ENCODE results near the gene FHOD1. TPM values are rescaled to one million over a fixed set of nuclear protein-coding genes. Genes with fewer than 3 reads are reported as not detected.
A peak's percentile ranks its signal among the peaks of the same experiment; 100 is the strongest.

Gene FHOD1
- total RNA-seq, 3 donors from 2014 or later = 30.7 to 36.5 (median 34.1) TPM

GRCh38 chr16:67192781-67193361 lies 54.4 kb downstream of the FHOD1 start:
- Histone ChIP-seq H3K4me3 (peak overlapping the region; percentile 93), H3K9me3 (no peaks in the 10 kb centered on the region), H3K36me3 (ENCODE audit: low read depth) (peaks cover 14% of the 10 kb centered on the region), H3K4me1 (ENCODE audit: low read depth) (peaks cover 27% of the 10 kb centered on the region)
- DNase-seq (no peak), ATAC-seq (no peak)
- TF ChIP-seq, protein P1, sequence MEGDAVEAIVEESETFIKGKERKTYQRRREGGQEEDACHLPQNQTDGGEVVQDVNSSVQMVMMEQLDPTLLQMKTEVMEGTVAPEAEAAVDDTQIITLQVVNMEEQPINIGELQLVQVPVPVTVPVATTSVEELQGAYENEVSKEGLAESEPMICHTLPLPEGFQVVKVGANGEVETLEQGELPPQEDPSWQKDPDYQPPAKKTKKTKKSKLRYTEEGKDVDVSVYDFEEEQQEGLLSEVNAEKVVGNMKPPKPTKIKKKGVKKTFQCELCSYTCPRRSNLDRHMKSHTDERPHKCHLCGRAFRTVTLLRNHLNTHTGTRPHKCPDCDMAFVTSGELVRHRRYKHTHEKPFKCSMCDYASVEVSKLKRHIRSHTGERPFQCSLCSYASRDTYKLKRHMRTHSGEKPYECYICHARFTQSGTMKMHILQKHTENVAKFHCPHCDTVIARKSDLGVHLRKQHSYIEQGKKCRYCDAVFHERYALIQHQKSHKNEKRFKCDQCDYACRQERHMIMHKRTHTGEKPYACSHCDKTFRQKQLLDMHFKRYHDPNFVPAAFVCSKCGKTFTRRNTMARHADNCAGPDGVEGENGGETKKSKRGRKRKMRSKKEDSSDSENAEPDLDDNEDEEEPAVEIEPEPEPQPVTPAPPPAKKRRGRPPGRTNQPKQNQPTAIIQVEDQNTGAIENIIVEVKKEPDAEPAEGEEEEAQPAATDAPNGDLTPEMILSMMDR (IDR thresholded peaks at IDR 0.05) = no peak
- intact Hi-C loops (cut with DNase I, micrococcal nuclease) = no loop called here

- intact Hi-C loops (cut with DNase I, micrococcal nuclease) = no loop called here
Observed at GRCh38 chr16:67191995-67192681, 55.1 kb downstream of the FHOD1 start, which contains the start of gene E2F4. TSS of gene E2F4 (plus strand) at chr16:67192155. CDS start at chr16:67192228, 73 bp downstream.

DNA sequence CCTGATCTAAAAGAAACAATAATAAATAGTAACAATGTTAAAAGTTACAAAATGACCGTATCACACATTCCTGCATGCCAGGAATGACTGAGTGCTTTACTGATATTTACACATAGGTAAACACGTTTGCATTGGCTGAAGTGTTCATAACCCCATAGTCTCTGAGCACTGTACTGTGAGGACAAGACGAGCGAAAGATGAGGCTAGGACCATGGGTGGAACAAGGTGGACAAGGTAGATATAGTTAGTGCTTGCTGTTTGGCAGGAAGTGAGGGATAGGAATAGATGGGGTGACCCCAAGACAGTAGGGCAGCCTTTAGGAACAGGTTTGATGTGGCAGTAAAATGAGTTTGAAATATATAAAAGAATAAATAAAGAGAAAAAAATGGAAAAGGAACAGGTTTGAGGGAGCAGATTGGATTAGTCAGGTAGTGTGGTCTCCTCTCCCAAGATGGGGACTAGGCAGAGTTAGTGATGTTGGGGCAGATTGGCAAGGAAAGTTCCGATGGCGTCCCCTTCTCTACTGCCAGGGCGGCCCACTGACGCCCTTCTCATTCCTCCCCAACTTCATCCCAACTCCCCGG lies 55.8 kb downstream of the FHOD1 start:
- Histone ChIP-seq H3K36me3 (ENCODE audit: low read depth) (peaks cover 7% of the 10 kb centered on the region), H3K4me3 (peak overlapping the region; percentile 93), H3K4me1 (ENCODE audit: low read depth) (peaks cover 24% of the 10 kb centered on the region), H3K9me3 (no peaks in the 10 kb centered on the region)
- ATAC-seq (no peak), DNase-seq (no peak)
- intact Hi-C loops (cut with DNase I, micrococcal nuclease) = no loop called here
- TF ChIP-seq, protein P1 (IDR thresholded peaks at IDR 0.05) = no peak

More at GRCh38 chr16:67191995-67192681, 55.1 kb downstream of the FHOD1 start, which contains the start of gene E2F4:
- Histone ChIP-seq H3K36me3 (ENCODE audit: low read depth) (peaks cover 8% of the 10 kb centered on the region), H3K9me3 (no peaks in the 10 kb centered on the region), H3K4me1 (ENCODE audit: low read depth) (peaks cover 24% of the 10 kb centered on the region), H3K4me3 (peak within 1 kb of the TSS; percentile 93)
- DNase-seq (peak; percentile 91 to 94 (median 94)), ATAC-seq (peak; percentile 97)
- TF ChIP-seq, protein P1 (IDR thresholded peaks at IDR 0.05) = no peak

DNA sequence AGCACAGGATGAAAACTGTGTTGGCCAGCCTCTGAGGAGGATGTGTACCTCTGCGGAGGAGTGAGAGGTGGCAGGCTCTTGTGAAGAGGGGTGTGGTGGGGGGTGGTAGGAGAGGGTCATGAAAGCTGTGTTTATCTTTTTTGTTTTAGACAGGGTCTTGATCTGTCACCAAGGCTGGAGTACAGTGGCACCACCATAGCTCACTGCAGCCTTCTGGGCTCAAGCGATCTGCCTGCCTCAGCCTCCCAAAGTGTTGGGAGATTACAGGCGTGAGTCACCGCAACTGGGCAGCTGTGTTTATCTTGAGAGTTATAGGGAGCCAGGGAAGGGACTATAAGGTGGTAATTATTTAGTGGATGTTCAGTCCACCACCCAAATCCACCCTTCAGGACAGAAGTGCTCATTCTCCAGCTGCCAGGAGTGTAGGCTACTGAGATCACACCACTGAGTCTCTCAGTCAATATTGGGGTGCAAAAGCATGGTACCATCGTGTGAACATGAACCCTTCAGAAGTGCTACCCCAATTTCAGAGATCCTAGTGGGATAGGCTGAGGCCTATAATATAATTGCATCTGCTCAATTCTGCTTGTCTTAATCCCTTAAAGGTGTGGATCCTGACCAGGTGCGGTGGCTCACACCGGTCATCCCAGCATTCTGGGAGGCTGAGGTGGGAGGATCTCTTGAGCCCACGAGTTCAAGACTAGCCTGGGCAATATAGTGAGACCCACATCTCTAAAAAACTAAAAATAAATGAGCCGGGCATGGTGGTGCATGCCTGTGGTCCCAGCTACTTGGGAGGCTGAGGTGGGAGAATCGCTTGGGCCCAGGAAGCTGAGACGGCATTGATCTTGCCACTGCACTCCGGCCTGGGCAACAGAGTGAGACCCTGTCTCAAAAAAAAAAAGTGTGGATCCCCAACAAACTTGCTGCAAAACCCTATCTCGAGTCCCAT lies 56.6 kb downstream of the FHOD1 start:
- H3K4me3 ChIP-seq = no peak overlapping the region
- no peaks in the 10 kb centered on the region for H3K9me3 ChIP-seq
- no peak for DNase-seq
- TF ChIP-seq, protein P1 (IDR thresholded peaks at IDR 0.05) = no peak
- intact Hi-C loops (cut with DNase I, micrococcal nuclease) = no loop called here
- peaks cover 25% of the 10 kb centered on the region for H3K4me1 ChIP-seq (ENCODE audit: low read depth)
- peak; percentile 29 for ATAC-seq
- peaks cover 3% of the 10 kb centered on the region for H3K36me3 ChIP-seq (ENCODE audit: low read depth)

DNA sequence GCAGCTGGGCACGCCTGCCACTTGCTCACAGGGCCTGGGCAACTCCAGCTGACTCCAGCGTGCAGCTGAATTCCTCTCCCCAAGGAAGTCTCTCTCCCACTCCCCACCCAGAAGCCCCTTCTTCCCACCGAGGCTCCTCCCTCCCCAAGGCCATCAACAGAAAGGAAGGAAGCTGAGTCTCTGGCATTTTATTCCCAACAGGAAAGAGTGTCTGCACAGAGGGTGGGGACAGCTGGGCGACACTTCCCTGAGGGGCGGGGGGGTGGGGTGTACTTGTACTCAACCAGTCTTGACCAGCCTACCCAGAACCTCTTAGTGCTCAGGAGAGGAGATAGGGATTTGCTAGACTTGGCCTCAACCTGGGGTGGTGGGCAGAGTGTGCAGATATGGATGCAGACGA lies 57.2 kb downstream of the FHOD1 start, which contains the start of gene EXOC3L1:
EXOC3L1 (minus strand) TSS at position 96 of the 400 bp plus-strand sequence. CDS start 460 bp downstream, outside the sequence.
- TF ChIP-seq, protein P1 (IDR thresholded peaks at IDR 0.05) = no peak
- no peaks in the 10 kb centered on the region for H3K9me3 ChIP-seq
- H3K4me3 ChIP-seq = no peak within 1 kb of the TSS
- no peaks in the 10 kb centered on the region for H3K36me3 ChIP-seq (ENCODE audit: low read depth)
- ATAC-seq = no peak
- intact Hi-C loops (cut with DNase I, micrococcal nuclease) = no loop called here
- DNase-seq = no peak
- peaks cover 30% of the 10 kb centered on the region for H3K4me1 ChIP-seq (ENCODE audit: low read depth)

All from mucosa of descending colon (tissue), 3 donors.